Activated T-helper 17 cell treated with anti-CD3 and anti-CD28 coated beads, Interleukin-2, amount 50 U/mL, for 72 hours (primary cell): ENCODE results near the gene TICAM2. TPM values are rescaled to one million over a fixed set of nuclear protein-coding genes. Genes with fewer than 3 reads are reported as not detected.

Source experiments
- ATAC-seq: fragments of 150-1000 bp; cut with Tn5 transposase; replicated peaks from 2 replicates; pipeline ENCODE4 v1.10.0; 2021; ENCODE audit warnings: mild to moderate bottlenecking, moderate library complexity
- H3K27ac Mint-ChIP-seq: one replicate; pipeline ENCODE4 v1.8.0; 2022; ENCODE audit warnings: mixed read lengths
- H3K27me3 Mint-ChIP-seq: one replicate; pipeline ENCODE4 v1.8.0; 2022; ENCODE audit warnings: mixed read lengths
- H3K36me3 Mint-ChIP-seq: one replicate; pipeline ENCODE4 v1.8.0; 2022; ENCODE audit warnings: low read depth, mild to moderate bottlenecking, mixed read lengths
- H3K4me1 Mint-ChIP-seq: one replicate; pipeline ENCODE4 v1.8.0; 2022; ENCODE audit warnings: mixed read lengths
- H3K4me3 Mint-ChIP-seq: one replicate; pipeline ENCODE4 v1.8.0; 2022; ENCODE audit warnings: mild to moderate bottlenecking, mixed read lengths
- H3K9me3 Mint-ChIP-seq: one replicate; pipeline ENCODE4 v1.8.0; 2022; ENCODE audit warnings: mixed read lengths
- total RNA-seq, 2 donors: library from RNA; stranded (reverse); gene quantifications; one replicate each; pipeline ENCODE4 v1.2.3, GENCODE V29; 2022

The TICAM2 gene
- total RNA-seq, 2 donors from 2014 or later, result 0.56 to 3.6 TPM

GRCh38 chr5:115625579-115626444 is 23.5 kb upstream of the TICAM2 start, which contains the start of gene TMED7:
Gene TMED7, minus strand, starts transcription at chr5:115626036. Its CDS starts 244 bp downstream, at chr5:115625792.
- peak; percentile 92 for ATAC-seq
- H3K27me3 Mint-ChIP-seq, result no peaks in the 10 kb centered on the region
- H3K4me1 Mint-ChIP-seq, result peaks cover 10% of the 10 kb centered on the region
- H3K4me3 Mint-ChIP-seq, result no peak within 1 kb of the TSS
- no peaks in the 10 kb centered on the region for H3K9me3 Mint-ChIP-seq
- peaks cover 24% of the 10 kb centered on the region for H3K36me3 Mint-ChIP-seq
- no peak within 1 kb of the TSS for H3K27ac Mint-ChIP-seq

- ATAC-seq, result no peak
- Mint-ChIP-seq H3K4me3 (no peak overlapping the region), H3K36me3 (peaks cover 32% of the 10 kb centered on the region), H3K27me3 (no peaks in the 10 kb centered on the region), H3K27ac (no peak overlapping the region), H3K9me3 (no peaks in the 10 kb centered on the region), H3K4me1 (peaks cover 10% of the 10 kb centered on the region)
These were observed 22.7 kb upstream of the TICAM2 start for GRCh38 chr5:115624994-115625393.

GRCh38 chr5:115623658-115624057 is 21.4 kb upstream of the TICAM2 start:
- Mint-ChIP-seq H3K27me3 (no peaks in the 10 kb centered on the region), H3K4me1 (peaks cover 10% of the 10 kb centered on the region), H3K36me3 (peaks cover 46% of the 10 kb centered on the region), H3K27ac (no peak overlapping the region), H3K4me3 (no peak overlapping the region), H3K9me3 (no peaks in the 10 kb centered on the region)
- no peak for ATAC-seq

GRCh38 chr5:115621365-115621900 is 19.2 kb upstream of the TICAM2 start:
- Mint-ChIP-seq H3K27me3 (no peaks in the 10 kb centered on the region), H3K9me3 (no peaks in the 10 kb centered on the region), H3K4me1 (peaks cover 10% of the 10 kb centered on the region), H3K27ac (peak overlapping the region; percentile 51), H3K4me3 (no peak overlapping the region), H3K36me3 (peaks cover 68% of the 10 kb centered on the region)
- no peak for ATAC-seq

- no peak overlapping the region for H3K4me3 Mint-ChIP-seq
- no peaks in the 10 kb centered on the region for H3K9me3 Mint-ChIP-seq
- no peak for ATAC-seq
- H3K27ac Mint-ChIP-seq, result no peak overlapping the region
- H3K36me3 Mint-ChIP-seq, result peaks cover 93% of the 10 kb centered on the region
- no peaks in the 10 kb centered on the region for H3K4me1 Mint-ChIP-seq
- H3K27me3 Mint-ChIP-seq, result no peaks in the 10 kb centered on the region
These were observed 14.6 kb upstream of the TICAM2 start for GRCh38 chr5:115616892-115617291.

- Mint-ChIP-seq H3K27ac (no peak overlapping the region), H3K27me3 (no peaks in the 10 kb centered on the region), H3K36me3 (peaks cover 97% of the 10 kb centered on the region), H3K9me3 (no peaks in the 10 kb centered on the region), H3K4me1 (no peaks in the 10 kb centered on the region), H3K4me3 (no peak overlapping the region)
- ATAC-seq, result no peak
These were observed 14.2 kb upstream of the TICAM2 start for GRCh38 chr5:115616472-115616871.

- Mint-ChIP-seq H3K36me3 (peaks cover 69% of the 10 kb centered on the region), H3K27ac (no peak overlapping the region), H3K9me3 (no peaks in the 10 kb centered on the region), H3K4me1 (peaks cover 10% of the 10 kb centered on the region), H3K4me3 (no peak overlapping the region), H3K27me3 (no peaks in the 10 kb centered on the region)
- no peak for ATAC-seq
These were observed 9.6 kb upstream of the TICAM2 start for GRCh38 chr5:115611873-115612272.

GRCh38 chr5:115607935-115608334 is 5.7 kb upstream of the TICAM2 start:
- Mint-ChIP-seq H3K9me3 (no peaks in the 10 kb centered on the region), H3K27ac (no peak overlapping the region), H3K27me3 (no peaks in the 10 kb centered on the region)

GRCh38 chr5:115605436-115605835 is 3.2 kb upstream of the TICAM2 start:
- Mint-ChIP-seq H3K27ac (no peak overlapping the region), H3K36me3 (peaks cover 34% of the 10 kb centered on the region)
- no peak for ATAC-seq

More at GRCh38 chr5:115607935-115608334, 5.7 kb upstream of the TICAM2 start:
- peaks cover 23% of the 10 kb centered on the region for H3K4me1 Mint-ChIP-seq
- peaks cover 55% of the 10 kb centered on the region for H3K36me3 Mint-ChIP-seq
- ATAC-seq, result no peak
- H3K4me3 Mint-ChIP-seq, result no peak overlapping the region

GRCh38 chr5:115602591-115603125 is 379 bp upstream of the TICAM2 start:
- ATAC-seq, result no peak
- Mint-ChIP-seq H3K4me1 (peaks cover 29% of the 10 kb centered on the region), H3K4me3 (peak overlapping the region; percentile 62), H3K27ac (no peak overlapping the region), H3K36me3 (peaks cover 25% of the 10 kb centered on the region), H3K27me3 (no peaks in the 10 kb centered on the region), H3K9me3 (no peaks in the 10 kb centered on the region)

More at GRCh38 chr5:115605436-115605835, 3.2 kb upstream of the TICAM2 start:
- Mint-ChIP-seq H3K9me3 (no peaks in the 10 kb centered on the region), H3K4me1 (peaks cover 26% of the 10 kb centered on the region), H3K27me3 (no peaks in the 10 kb centered on the region), H3K4me3 (no peak overlapping the region)

- Mint-ChIP-seq H3K27me3 (no peaks in the 10 kb centered on the region), H3K4me3 (peak overlapping the region; percentile 3), H3K36me3 (peaks cover 11% of the 10 kb centered on the region), H3K9me3 (no peaks in the 10 kb centered on the region), H3K4me1 (peaks cover 20% of the 10 kb centered on the region), H3K27ac (no peak overlapping the region)
- ATAC-seq, result no peak
These were observed 1.5 kb downstream of the TICAM2 start for GRCh38 chr5:115600766-115601165.

- Mint-ChIP-seq H3K36me3 (peaks cover 7% of the 10 kb centered on the region), H3K4me3 (peak overlapping the region; percentile 3), H3K27me3 (no peaks in the 10 kb centered on the region), H3K27ac (no peak overlapping the region), H3K4me1 (peaks cover 20% of the 10 kb centered on the region), H3K9me3 (no peaks in the 10 kb centered on the region)
- no peak for ATAC-seq
These were observed 2.4 kb downstream of the TICAM2 start for GRCh38 chr5:115599924-115600323.

GRCh38 chr5:115599502-115599901 is 2.8 kb downstream of the TICAM2 start:
- peaks cover 7% of the 10 kb centered on the region for H3K36me3 Mint-ChIP-seq
- no peak overlapping the region for H3K27ac Mint-ChIP-seq
- ATAC-seq, result no peak
- H3K27me3 Mint-ChIP-seq, result no peaks in the 10 kb centered on the region
- no peak overlapping the region for H3K4me3 Mint-ChIP-seq
- no peaks in the 10 kb centered on the region for H3K9me3 Mint-ChIP-seq
- H3K4me1 Mint-ChIP-seq, result peaks cover 20% of the 10 kb centered on the region

GRCh38 chr5:115594128-115595047 is 7.9 kb downstream of the TICAM2 start:
- no peaks in the 10 kb centered on the region for H3K36me3 Mint-ChIP-seq
- H3K9me3 Mint-ChIP-seq, result no peaks in the 10 kb centered on the region
- no peak overlapping the region for H3K27ac Mint-ChIP-seq
- no peak for ATAC-seq
- no peak overlapping the region for H3K4me3 Mint-ChIP-seq
- peaks cover 1% of the 10 kb centered on the region for H3K4me1 Mint-ChIP-seq
- H3K27me3 Mint-ChIP-seq, result no peaks in the 10 kb centered on the region
